B cell (primary cell): ENCODE measurements around the gene HEYL. TPM values are rescaled to one million over a fixed set of nuclear protein-coding genes. Genes with fewer than 3 reads are reported as not detected.

ENCODE experiments used
- ATAC-seq: fragments of 200-7000 bp; cut with Tn5 transposase; one replicate; pipeline ENCODE4 v1.10.0; 2021; ENCODE audit warnings: low read depth, mild to moderate bottlenecking, moderate number of reproducible peaks, moderate library complexity
- CTCF ChIA-PET: fragments of 350-600 bp; sonication (Branson Sonifier 250); formaldehyde crosslinking; loops from one replicate; lab custom pipeline; 2021; ENCODE audit warnings: antibody characterized with exemption, inconsistent platforms; lab: Charles Lee
- POLR2A ChIA-PET: fragments of 350-600 bp; sonication (Branson Sonifier 250); formaldehyde crosslinking; loops from one replicate; lab custom pipeline; 2021; ENCODE audit warnings: antibody characterized with exemption; lab: Charles Lee
- DNase-seq: peaks from one replicate; pipeline ENCODE4 v3.0.0; 2013
- H2AFZ ChIP-seq: 2 replicates; pipeline ENCODE4 v1.6.1; 2012; ENCODE audit warnings: mild to moderate bottlenecking, low read depth, low read length; ENCODE audit not compliant: insufficient read depth, poor library complexity, severe bottlenecking
- H3K27ac ChIP-seq, 2 donors: 1 replicate in 1 of 2; 2 replicates in 1 of 2; pipeline ENCODE4 v1.5.1; 2012 to 2013; ENCODE audit warnings: low read length in 2 of 2, mild to moderate bottlenecking in 2 of 2, moderate library complexity in 1 of 2
- H3K27me3 ChIP-seq, 4 experiments: fragments of 200-600 bp in 1 of 4; sonication (generic) in 1 of 4; replicated peaks in 1 of 4; 1 replicate in 2 of 4; 2 replicates in 2 of 4; pipeline versions ENCODE4 v1.6.1 to v1.7.0; 2013 to 2016; ENCODE audit warnings: low read length in 3 of 4, mild to moderate bottlenecking in 2 of 4, mixed read lengths in 1 of 4, moderate library complexity in 1 of 4; ENCODE audit not compliant: insufficient read depth in 4 of 4, control insufficient read depth in 3 of 4; ENCODE audit errors: control extremely low read depth in 1 of 4
- H3K36me3 ChIP-seq, 2 experiments: replicated peaks in 1 of 2; 1 replicate in 1 of 2; 2 replicates in 1 of 2; pipeline versions ENCODE4 v1.6.1 to v1.7.1; 2013; ENCODE audit warnings: low read length in 1 of 2; ENCODE audit not compliant: insufficient read depth in 2 of 2, control insufficient read depth in 1 of 2; ENCODE audit errors: control extremely low read depth in 1 of 2, extremely low read depth in 1 of 2
- H3K4me1 ChIP-seq, 2 donors: fragments of 200-600 bp in 1 of 2; sonication (generic) in 1 of 2; 1 replicate in 1 of 2; 2 replicates in 1 of 2; pipeline versions ENCODE4 v1.5.1 to v1.6.1; 2013 to 2017; ENCODE audit warnings: low read length in 2 of 2; ENCODE audit not compliant: control insufficient read depth in 2 of 2, insufficient read depth in 2 of 2
- H3K4me2 ChIP-seq: replicated peaks from 2 replicates; pipeline ENCODE3; 2012; ENCODE audit warnings: mild to moderate bottlenecking, low read depth, low read length; ENCODE audit not compliant: poor library complexity, severe bottlenecking
- H3K4me3 ChIP-seq, 5 experiments: fragments of 200-600 bp in 1 of 5; sonication (generic) in 1 of 5; 1 replicate in 3 of 5; 2 replicates in 2 of 5; pipeline versions ENCODE4 v1.5.1 to v1.7.0; 2011 to 2016; ENCODE audit warnings: low read length in 4 of 5, mild to moderate bottlenecking in 4 of 5, low read depth in 2 of 5, control low read depth in 1 of 5, moderate library complexity in 1 of 5; ENCODE audit not compliant: insufficient read depth in 1 of 5; ENCODE audit errors: control extremely low read depth in 1 of 5, extremely low read depth in 1 of 5
- H3K79me2 ChIP-seq: fragments of 200-600 bp; sonication (generic); one replicate; pipeline ENCODE4 v1.6.0; 2016; ENCODE audit warnings: low read length; ENCODE audit not compliant: control insufficient read depth, insufficient read depth
- H3K9ac ChIP-seq: fragments of 200-600 bp; sonication (generic); 2 replicates; pipeline ENCODE4 v1.6.1; 2017; ENCODE audit warnings: mild to moderate bottlenecking, low read length, moderate library complexity
- H3K9me3 ChIP-seq, 3 donors: one replicate each; pipeline versions ENCODE4 v1.6.1 to v1.7.1; 2013; ENCODE audit warnings: low read length in 2 of 3; ENCODE audit not compliant: control insufficient read depth in 2 of 3, insufficient read depth in 1 of 3; ENCODE audit errors: control extremely low read depth in 1 of 3
- H4K20me1 ChIP-seq: 2 replicates; pipeline ENCODE4 v1.6.0; 2012; ENCODE audit warnings: mild to moderate bottlenecking, low read length; ENCODE audit not compliant: insufficient read depth, control insufficient read depth, poor library complexity, severe bottlenecking
- H3K27ac Mint-ChIP-seq: one replicate; pipeline ENCODE4 v1.8.0; 2021; ENCODE audit warnings: mixed read lengths
- H3K27me3 Mint-ChIP-seq: one replicate; pipeline ENCODE4 v1.8.0; 2021; ENCODE audit warnings: mixed read lengths
- H3K4me1 Mint-ChIP-seq: one replicate; pipeline ENCODE4 v1.8.0; 2021; ENCODE audit warnings: mixed read lengths
- H3K4me3 Mint-ChIP-seq: one replicate; pipeline ENCODE4 v1.8.0; 2021; ENCODE audit warnings: mixed read lengths
- H3K9me3 Mint-ChIP-seq: one replicate; pipeline ENCODE4 v1.8.0; 2022; ENCODE audit warnings: mixed read lengths; ENCODE audit not compliant: insufficient read depth
- CTCF ChIP-seq: fragments of 200-600 bp; IDR thresholded peaks from one replicate; pipeline ENCODE4 v1.8.0; 2022; ENCODE audit warnings: antibody characterized with exemption, mild to moderate bottlenecking
- EZH2 ChIP-seq: IDR thresholded peaks from 2 replicates; pipeline ENCODE4 v1.6.1; 2012; ENCODE audit warnings: borderline replicate concordance, low read depth, mild to moderate bottlenecking, moderate library complexity, low read length; ENCODE audit not compliant: insufficient read depth, poor library complexity, severe bottlenecking
- WGBS: methylation state at CpG from one replicate; pipeline ENCODE4 v1.1.5; 2013; ENCODE audit warnings: missing lambda C conversion rate; ENCODE audit not compliant: insufficient coverage; 5-methylcytosine and 5-hydroxymethylcytosine counted together
- intact Hi-C: fragments of 100-400 bp; cut with micrococcal nuclease; formaldehyde crosslinking; loops from one replicate; pipeline ENCODE4 v1.10.0; 2022
- polyA plus RNA-seq: library from polyadenylated mRNA; depleted of rRNA; stranded (reverse); fragments of >200 nt; gene quantifications from 2 replicates; pipeline ENCODE4 v1.2.3, GENCODE V29; 2012
- total RNA-seq, 2 donors: library from RNA; stranded (reverse); fragments of 120-200 nt in 1 of 2; gene quantifications; 1 replicate in 1 of 2; 2 replicates in 1 of 2; pipeline versions ENCODE4 v1.2.3 to v1.2.4, GENCODE V29; 2013 to 2022

The HEYL gene
- total and polyA plus RNA-seq, 2 donors (not counting 1 experiment from before 2014, with no cell fraction given): 0.12 TPM; not detected in 1

- DNase-seq (no peak), ATAC-seq (no peak)
- Mint-ChIP-seq H3K27me3 (peaks cover 14% of the 10 kb centered on the region), H3K4me1 (peaks cover 2% of the 10 kb centered on the region), H3K9me3 (no peaks in the 10 kb centered on the region), H3K4me3 (no peak overlapping the region), H3K27ac (no peak overlapping the region)
- H2AFZ ChIP-seq: no peak overlapping the region
- H3K79me2 ChIP-seq: no peaks in the 10 kb centered on the region
- H3K4me1 ChIP-seq: peaks cover 0 to 2% of the 10 kb centered on the region in 2 donors
- peaks cover 0 to 6% (median 0%) of the 10 kb centered on the region in 4 experiments for H3K27me3 ChIP-seq
- intact Hi-C loops: no loop called here
- H3K9me3 ChIP-seq: peaks cover 0 to 7% (median 0%) of the 10 kb centered on the region in 3 donors
- ChIA-PET CTCF (interaction anchor here (0.6 to 4.9 kb wide), 2 partner anchors 11 to 724 kb away, joined by 3 to 34 read pairs; no protein-coding TSS in a partner anchor), POLR2A (no interaction called here)
- 74% methylated on average over 2 of the region's 2 CpGs for WGBS
- no peak for TF ChIP-seq CTCF
- no peak for TF ChIP-seq EZH2
- no peak overlapping the region for H3K4me3 ChIP-seq
- H3K27ac ChIP-seq: no peak overlapping the region
- no peaks in the 10 kb centered on the region for H3K36me3 ChIP-seq
- no peak overlapping the region for H3K4me2 ChIP-seq
- no peak overlapping the region for H3K9ac ChIP-seq
- H4K20me1 ChIP-seq: no peaks in the 10 kb centered on the region
Observed at GRCh38 chr1:39648496-39648895, 9.1 kb upstream of the HEYL start.

GRCh38 chr1:39647247-39647646 is 7.8 kb upstream of the HEYL start:
- CTCF ChIA-PET: interaction anchor here (1.0 to 4.9 kb wide), 4 partner anchors 12 to 41 kb away, joined by 4 to 34 read pairs (median 4); no protein-coding TSS in a partner anchor
- H3K4me1 Mint-ChIP-seq: no peaks in the 10 kb centered on the region

More at GRCh38 chr1:39647247-39647646, 7.8 kb upstream of the HEYL start:
- Mint-ChIP-seq H3K9me3 (no peaks in the 10 kb centered on the region), H3K27me3 (peaks cover 10% of the 10 kb centered on the region), H3K4me3 (no peak overlapping the region), H3K27ac (no peak overlapping the region)
- Histone ChIP-seq H3K4me1 (no peaks in the 10 kb centered on the region), H3K4me2 (no peak overlapping the region), H3K9me3 (peaks cover 0 to 8% (median 0%) of the 10 kb centered on the region in 3 donors), H4K20me1 (no peaks in the 10 kb centered on the region), H3K79me2 (no peaks in the 10 kb centered on the region), H3K36me3 (no peaks in the 10 kb centered on the region), H3K27me3 (peaks cover 0 to 6% (median 0%) of the 10 kb centered on the region in 4 experiments), H3K27ac (no peak overlapping the region), H3K4me3 (no peak overlapping the region), H2AFZ (no peak overlapping the region), H3K9ac (no peak overlapping the region)
- 69% methylated on average over 3 of the region's 3 CpGs for WGBS
- no peak for DNase-seq
- intact Hi-C loops: no loop called here
- no peak for ATAC-seq
- TF ChIP-seq CTCF (no peak), EZH2 (no peak)
- POLR2A ChIA-PET: no interaction called here
